HG03571 (cell line): Measurements from ENCODE around the gene VWF.

Experiments
- ATAC-seq: cut with Tn5 transposase; IDR thresholded peaks from one replicate; pipeline ENCODE4 v1.9.1; 2021; ENCODE audit not compliant: unreplicated experiment

VWF gene

GRCh38 chr12:6078398-6079096 lies 45.9 kb downstream of the VWF start:
- no peak for ATAC-seq

- ATAC-seq = no peak
Observed at GRCh38 chr12:6077692-6078083, 46.8 kb downstream of the VWF start.

- ATAC-seq = no peak
Observed at GRCh38 chr12:6076776-6077691, 47.4 kb downstream of the VWF start.

GRCh38 chr12:6076346-6076745 lies 48.1 kb downstream of the VWF start:
- ATAC-seq = no peak

GRCh38 chr12:6074979-6075585 lies 49.4 kb downstream of the VWF start:
- no peak for ATAC-seq

- ATAC-seq = no peak
Observed at GRCh38 chr12:6074427-6074826, 50.0 kb downstream of the VWF start.

- ATAC-seq = no peak
Observed at GRCh38 chr12:6073426-6073825, 51.0 kb downstream of the VWF start.

GRCh38 chr12:6072302-6072752 lies 52.1 kb downstream of the VWF start:
- no peak for ATAC-seq

- ATAC-seq = no peak
Observed at GRCh38 chr12:6071589-6071988, 52.9 kb downstream of the VWF start.

GRCh38 chr12:6070472-6071257 lies 53.8 kb downstream of the VWF start:
- ATAC-seq = no peak

GRCh38 chr12:6069437-6070093 lies 54.9 kb downstream of the VWF start:
- ATAC-seq = no peak

- no peak for ATAC-seq
Observed at GRCh38 chr12:6068227-6068626, 56.2 kb downstream of the VWF start.

GRCh38 chr12:6067152-6067916 lies 57.1 kb downstream of the VWF start:
- no peak for ATAC-seq

- ATAC-seq = no peak
Observed at GRCh38 chr12:6066651-6067050, 57.8 kb downstream of the VWF start.

- no peak for ATAC-seq
Observed at GRCh38 chr12:6065863-6066199, 58.6 kb downstream of the VWF start.

- no peak for ATAC-seq
Observed at GRCh38 chr12:6065131-6065862, 59.2 kb downstream of the VWF start.

GRCh38 chr12:6062757-6063735 lies 61.4 kb downstream of the VWF start:
- no peak for ATAC-seq

- ATAC-seq = no peak
Observed at GRCh38 chr12:6062395-6062756, 62.1 kb downstream of the VWF start.
